Epithelial cell of proximal tubule (primary cell): ENCODE results near the gene LIX1. TPM values are rescaled to one million over a fixed set of nuclear protein-coding genes. Genes with fewer than 3 reads are reported as not detected.

Source experiments
- DNase-seq: peaks from one replicate; pipeline ENCODE4 v3.0.0-alpha.2; 2011; ENCODE audit warnings: low read depth
- H3K4me3 ChIP-seq: 2 replicates; pipeline ENCODE4 v1.5.1; 2011; ENCODE audit warnings: low read depth, mild to moderate bottlenecking, low read length
- CTCF ChIP-seq: conservative IDR thresholded peaks from 2 replicates; pipeline ENCODE4 v1.5.1; 2012; ENCODE audit warnings: low read depth, mild to moderate bottlenecking, low read length
- total RNA-seq: library from RNA; depleted of rRNA; stranded (reverse); fragments of >200 nt; gene quantifications from 2 replicates; pipeline ENCODE4 v1.2.3, GENCODE V29; 2015

LIX1 gene
- total RNA-seq, 1 donor from 2014 or later, result 0.12 TPM

GRCh38 chr5:97172227-97172626, 29.8 kb upstream of the LIX1 start:
- H3K4me3 ChIP-seq, result no peak overlapping the region
- DNase-seq, result no peak
- TF ChIP-seq CTCF, result no peak

GRCh38 chr5:97171703-97172102, 29.3 kb upstream of the LIX1 start:
- no peak overlapping the region for H3K4me3 ChIP-seq
- TF ChIP-seq CTCF, result no peak
- DNase-seq, result no peak

- no peak for DNase-seq
- no peak for TF ChIP-seq CTCF
- no peak overlapping the region for H3K4me3 ChIP-seq
These were observed 25.0 kb upstream of the LIX1 start for GRCh38 chr5:97167435-97167834.

GRCh38 chr5:97165726-97166125, 23.3 kb upstream of the LIX1 start:
- no peak for TF ChIP-seq CTCF
- DNase-seq, result no peak
- H3K4me3 ChIP-seq, result no peak overlapping the region

- H3K4me3 ChIP-seq, result no peak overlapping the region
- no peak for DNase-seq
- no peak for TF ChIP-seq CTCF
These were observed 22.4 kb upstream of the LIX1 start for GRCh38 chr5:97164846-97165245.

- DNase-seq, result no peak
- TF ChIP-seq CTCF, result no peak
- H3K4me3 ChIP-seq, result no peak overlapping the region
These were observed 21.4 kb upstream of the LIX1 start for GRCh38 chr5:97163790-97164285.

GRCh38 chr5:97163360-97163764, 21.0 kb upstream of the LIX1 start:
- TF ChIP-seq CTCF, result peak; percentile 53
- H3K4me3 ChIP-seq, result no peak overlapping the region
- no peak for DNase-seq
